RWPE1 (cell line): ENCODE data around the gene SH3GL1.

ENCODE experiments used
- CTCF ChIA-PET: fragments of 350-600 bp; sonication (Branson Sonifier 250); formaldehyde crosslinking; extraction: SDS; loops from one replicate; lab custom pipeline; 2021; lab: Yijun Ruan, JAX
- POLR2A ChIA-PET: fragments of 400-600 bp; formaldehyde crosslinking; extraction: SDS; loops from one replicate; lab custom pipeline; 2020; ENCODE audit warnings: antibody characterized with exemption; ENCODE audit not compliant: low non-redundant PET; lab: Yijun Ruan, JAX
- DNase-seq: peaks from one replicate; pipeline ENCODE4 v3.0.0; 2012; ENCODE audit warnings: low spot score
- H3K27ac ChIP-seq: fragments of 450-650 bp; 2 replicates; pipeline ENCODE4 v1.5.1; 2017
- TF ChIP-seq, protein P1 (sequence below): fragments of 450-650 bp; conservative IDR thresholded peaks from 2 replicates; pipeline ENCODE4 v1.5.1; 2017; ENCODE audit warnings: low read depth, mild to moderate bottlenecking

The SH3GL1 gene

GRCh38 chr19:4363571-4364304 lies 36.6 kb downstream of the SH3GL1 start:
- ChIA-PET POLR2A (no interaction called here), CTCF (interaction anchor here (1.2 to 1.8 kb wide), 3 partner anchors 11 to 36 kb away, joined by 4 to 9 read pairs (median 6); partner anchors contain the start of gene SH3GL1)
- TF ChIP-seq, protein P1, sequence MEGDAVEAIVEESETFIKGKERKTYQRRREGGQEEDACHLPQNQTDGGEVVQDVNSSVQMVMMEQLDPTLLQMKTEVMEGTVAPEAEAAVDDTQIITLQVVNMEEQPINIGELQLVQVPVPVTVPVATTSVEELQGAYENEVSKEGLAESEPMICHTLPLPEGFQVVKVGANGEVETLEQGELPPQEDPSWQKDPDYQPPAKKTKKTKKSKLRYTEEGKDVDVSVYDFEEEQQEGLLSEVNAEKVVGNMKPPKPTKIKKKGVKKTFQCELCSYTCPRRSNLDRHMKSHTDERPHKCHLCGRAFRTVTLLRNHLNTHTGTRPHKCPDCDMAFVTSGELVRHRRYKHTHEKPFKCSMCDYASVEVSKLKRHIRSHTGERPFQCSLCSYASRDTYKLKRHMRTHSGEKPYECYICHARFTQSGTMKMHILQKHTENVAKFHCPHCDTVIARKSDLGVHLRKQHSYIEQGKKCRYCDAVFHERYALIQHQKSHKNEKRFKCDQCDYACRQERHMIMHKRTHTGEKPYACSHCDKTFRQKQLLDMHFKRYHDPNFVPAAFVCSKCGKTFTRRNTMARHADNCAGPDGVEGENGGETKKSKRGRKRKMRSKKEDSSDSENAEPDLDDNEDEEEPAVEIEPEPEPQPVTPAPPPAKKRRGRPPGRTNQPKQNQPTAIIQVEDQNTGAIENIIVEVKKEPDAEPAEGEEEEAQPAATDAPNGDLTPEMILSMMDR = no peak
- peak overlapping the region; percentile 51 for H3K27ac ChIP-seq
- no peak for DNase-seq

DNA sequence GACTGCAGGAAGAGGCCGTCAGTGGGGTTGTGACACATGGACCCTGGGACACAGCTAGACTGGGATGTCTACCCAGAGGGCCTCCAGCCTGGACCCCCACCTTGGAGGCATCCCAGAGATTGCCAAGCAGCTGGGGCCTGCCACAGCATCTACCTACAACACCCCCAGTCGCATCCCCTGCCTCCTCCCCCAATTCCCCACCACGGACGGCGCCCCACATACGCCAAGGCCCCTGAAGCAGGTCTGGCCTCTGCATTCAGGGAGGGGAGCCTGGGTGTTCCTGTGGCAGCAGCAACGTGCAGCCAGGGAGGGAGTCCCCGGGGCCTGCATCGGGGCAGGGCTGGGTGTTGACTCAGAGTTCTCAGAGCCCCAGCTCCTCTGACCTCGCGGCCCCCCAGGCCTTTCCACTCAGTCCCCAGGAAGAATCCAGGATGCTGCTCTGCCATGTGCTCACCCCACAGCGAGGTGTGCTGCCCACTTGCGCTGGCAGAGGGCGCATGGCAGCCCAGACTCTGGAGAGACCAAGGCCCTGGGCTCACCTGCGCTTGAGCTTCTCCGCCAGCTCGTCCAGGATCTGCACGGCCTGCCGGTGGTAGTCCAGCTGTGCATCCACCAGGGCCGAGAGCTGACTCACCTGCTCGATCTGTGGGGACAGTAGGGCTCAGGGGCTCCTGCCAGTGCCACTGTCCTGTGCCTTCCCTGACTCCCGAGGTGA lies 37.4 kb downstream of the SH3GL1 start:
- ChIA-PET CTCF (interaction anchor here (1.2 to 1.8 kb wide), 3 partner anchors 10 to 37 kb away, joined by 4 to 9 read pairs (median 6); partner anchors contain the start of gene SH3GL1), POLR2A (no interaction called here)
- TF ChIP-seq, protein P1 = peak; percentile 33; the same call in 1 of the 2 replicates
- H3K27ac ChIP-seq = peak overlapping the region; percentile 51
- DNase-seq = no peak

- ChIA-PET POLR2A (interaction anchor here (0.6 kb wide), 1 partner anchor 99 kb away, joined by 5 read pairs; no protein-coding TSS in a partner anchor), CTCF (interaction anchor here (0.6 to 1.8 kb wide), 3 partner anchors 13 to 57 kb away, joined by 4 to 9 read pairs (median 8); partner anchors contain the start of gene SH3GL1)
- DNase-seq = no peak
- peak overlapping the region; percentile 51 for H3K27ac ChIP-seq
- TF ChIP-seq, protein P1 = no peak
Measured at GRCh38 chr19:4362101-4362828, 38.1 kb downstream of the SH3GL1 start.

- ChIA-PET CTCF (interaction anchor here (0.6 to 1.1 kb wide), 2 partner anchors 9 to 58 kb away, joined by 3 to 8 read pairs; no protein-coding TSS in a partner anchor), POLR2A (interaction anchor here (0.6 kb wide), 1 partner anchor 100 kb away, joined by 5 read pairs; no protein-coding TSS in a partner anchor)
- no peak for DNase-seq
- TF ChIP-seq, protein P1 = no peak
- peak overlapping the region; percentile 51 for H3K27ac ChIP-seq
Measured at GRCh38 chr19:4361152-4362046, 38.9 kb downstream of the SH3GL1 start.

- H3K27ac ChIP-seq = peak overlapping the region; percentile 51
- DNase-seq = no peak
- ChIA-PET POLR2A (no interaction called here), CTCF (interaction anchor here (1.1 kb wide), 1 partner anchor 8 kb away, joined by 3 read pairs; no protein-coding TSS in a partner anchor)
- TF ChIP-seq, protein P1 = no peak
Measured at GRCh38 chr19:4360641-4361151, 39.7 kb downstream of the SH3GL1 start.
